ENCODE measurements around the gene GALR2. TPM values are rescaled to one million over a fixed set of nuclear protein-coding genes. Genes with fewer than 3 reads are reported as not detected.

Gene GALR2
- total and polyA plus RNA-seq, 10 of the 15 experiments (the other 5 are each of a cell fraction or from before 2014, with no cell fraction given): 0.06 to 1.2 (median 0.22) TPM; not detected in 5

DNA sequence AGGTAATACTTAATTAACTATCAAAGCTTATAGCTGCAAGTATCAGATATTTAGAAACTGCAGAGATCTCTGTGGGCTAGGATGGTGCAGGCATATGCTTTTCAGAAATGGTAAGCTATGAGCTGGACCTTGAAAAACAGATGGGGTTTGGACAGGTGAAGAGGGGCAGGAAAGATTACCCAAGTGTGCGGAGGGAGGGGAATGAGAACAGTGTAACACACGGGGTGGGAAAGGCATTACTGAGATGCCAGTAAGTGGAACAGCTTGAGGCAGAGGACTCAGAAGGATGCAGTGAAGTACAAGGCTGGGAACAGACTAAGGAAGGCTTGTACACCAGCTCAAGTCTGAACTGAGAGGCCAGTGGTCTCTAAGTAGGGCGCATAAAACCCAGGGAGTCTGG lies 25.3 kb upstream of the GALR2 start:
- Histone ChIP-seq H3K4me2 (ENCODE audit: control insufficient read depth, insufficient read depth) (no peak overlapping the region), H3K4me3 (no peak overlapping the region), H4K20me1 (ENCODE audit: control insufficient read depth, insufficient read depth) (no peaks in the 10 kb centered on the region), H3K79me2 (ENCODE audit: control insufficient read depth, insufficient read depth, low read length) (no peaks in the 10 kb centered on the region), H3K27ac (ENCODE audit: control insufficient read depth, insufficient read depth) (no peak overlapping the region), H3K9ac (ENCODE audit: control insufficient read depth, insufficient read depth, low read length) (no peak overlapping the region), H3K36me3 (ENCODE audit: control insufficient read depth in 2 of 2, insufficient read depth in 2 of 2, low read length in 1 of 2) (peaks cover 29 to 43% of the 10 kb centered on the region in 2 experiments), H3K9me3 (replicated peaks; ENCODE audit: control insufficient read depth, insufficient read depth, low read length) (no peaks in the 10 kb centered on the region), H3K27me3 (replicated peaks in 1 of 2; ENCODE audit: control insufficient read depth in 2 of 2, insufficient read depth in 2 of 2, low read length in 1 of 2) (no peaks in the 10 kb centered on the region), H2AFZ (ENCODE audit: control insufficient read depth, low read depth, low read length) (no peak overlapping the region), H3K4me1 (ENCODE audit: control insufficient read depth, insufficient read depth, low read length) (peaks cover 11% of the 10 kb centered on the region)
- POLR2A ChIA-PET: interaction anchor here (0.5 to 0.6 kb wide), 2 partner anchors 133 to 287 kb away, joined by 3 to 4 read pairs; no protein-coding TSS in a partner anchor
- no peak for DNase-seq (ENCODE audit: low read depth, low spot score)
- in situ Hi-C loops (cut with MboI): no loop called here
- RAD21 ChIA-PET (ENCODE audit: unreplicated experiment): interaction anchor here (1.1 kb wide), 1 partner anchor 230 kb away, joined by 4 read pairs; no protein-coding TSS in a partner anchor
- intact Hi-C loops (cut with micrococcal nuclease; ENCODE audit: unreplicated experiment): no loop called here
- no TSS peak for BruUV-seq (replicated peaks)
- 64% methylated on average over 3 of the region's 3 CpGs for WGBS (ENCODE audit: insufficient coverage, insufficient replicate concordance, low lambda C conversion rate, missing lambda C conversion rate)
- TF ChIP-seq BMI1 (IDR thresholded peaks at IDR 0.05; ENCODE audit: borderline replicate concordance): no peak
- no peak for TF ChIP-seq WRNIP1 (IDR thresholded peaks at IDR 0.05; ENCODE audit: borderline replicate concordance, low read depth, low read length)
- TF ChIP-seq CREM (IDR thresholded peaks at IDR 0.05; ENCODE audit: low read depth): no peak
- no peak for TF ChIP-seq STAT3 (IDR thresholded peaks at IDR 0.05; ENCODE audit: low read depth, low read length)
- TF ChIP-seq PML (IDR thresholded peaks at IDR 0.05; ENCODE audit: low read length): no peak
- TF ChIP-seq, protein P1, sequence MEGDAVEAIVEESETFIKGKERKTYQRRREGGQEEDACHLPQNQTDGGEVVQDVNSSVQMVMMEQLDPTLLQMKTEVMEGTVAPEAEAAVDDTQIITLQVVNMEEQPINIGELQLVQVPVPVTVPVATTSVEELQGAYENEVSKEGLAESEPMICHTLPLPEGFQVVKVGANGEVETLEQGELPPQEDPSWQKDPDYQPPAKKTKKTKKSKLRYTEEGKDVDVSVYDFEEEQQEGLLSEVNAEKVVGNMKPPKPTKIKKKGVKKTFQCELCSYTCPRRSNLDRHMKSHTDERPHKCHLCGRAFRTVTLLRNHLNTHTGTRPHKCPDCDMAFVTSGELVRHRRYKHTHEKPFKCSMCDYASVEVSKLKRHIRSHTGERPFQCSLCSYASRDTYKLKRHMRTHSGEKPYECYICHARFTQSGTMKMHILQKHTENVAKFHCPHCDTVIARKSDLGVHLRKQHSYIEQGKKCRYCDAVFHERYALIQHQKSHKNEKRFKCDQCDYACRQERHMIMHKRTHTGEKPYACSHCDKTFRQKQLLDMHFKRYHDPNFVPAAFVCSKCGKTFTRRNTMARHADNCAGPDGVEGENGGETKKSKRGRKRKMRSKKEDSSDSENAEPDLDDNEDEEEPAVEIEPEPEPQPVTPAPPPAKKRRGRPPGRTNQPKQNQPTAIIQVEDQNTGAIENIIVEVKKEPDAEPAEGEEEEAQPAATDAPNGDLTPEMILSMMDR (IDR thresholded peaks at IDR 0.05 in 2 of 3, conservative IDR thresholded peaks at IDR 0.05 in 1 of 3; ENCODE audit: control insufficient read depth in 2 of 3, extremely low read depth in 1 of 3, insufficient read depth in 1 of 3, low read depth in 3 of 3, low read length in 3 of 3): no peak
- TF ChIP-seq RBBP5 (conservative IDR thresholded peaks at IDR 0.05): no peak
- no peak for TF ChIP-seq PAX8 (IDR thresholded peaks at IDR 0.05)
- no peak for TF ChIP-seq CHD4 (IDR thresholded peaks at IDR 0.05)
- TF ChIP-seq, protein P2, sequence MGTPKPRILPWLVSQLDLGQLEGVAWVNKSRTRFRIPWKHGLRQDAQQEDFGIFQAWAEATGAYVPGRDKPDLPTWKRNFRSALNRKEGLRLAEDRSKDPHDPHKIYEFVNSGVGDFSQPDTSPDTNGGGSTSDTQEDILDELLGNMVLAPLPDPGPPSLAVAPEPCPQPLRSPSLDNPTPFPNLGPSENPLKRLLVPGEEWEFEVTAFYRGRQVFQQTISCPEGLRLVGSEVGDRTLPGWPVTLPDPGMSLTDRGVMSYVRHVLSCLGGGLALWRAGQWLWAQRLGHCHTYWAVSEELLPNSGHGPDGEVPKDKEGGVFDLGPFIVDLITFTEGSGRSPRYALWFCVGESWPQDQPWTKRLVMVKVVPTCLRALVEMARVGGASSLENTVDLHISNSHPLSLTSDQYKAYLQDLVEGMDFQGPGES (IDR thresholded peaks at IDR 0.05): no peak
- TF ChIP-seq TCF3 (IDR thresholded peaks at IDR 0.05; ENCODE audit: borderline replicate concordance, insufficient read depth, low read depth, low read length): no peak
- no peak for TF ChIP-seq EGR1 (IDR thresholded peaks at IDR 0.05; ENCODE audit: borderline replicate concordance in 1 of 2, low read depth in 2 of 2, low read length in 2 of 2)
- TF ChIP-seq RUNX3 (IDR thresholded peaks at IDR 0.05; ENCODE audit: low read length): no peak
- no peak for FAIRE-seq
- SMC1A ChIA-PET (ENCODE audit: uncharacterized antibody, unreplicated experiment): no interaction called here
- CTCF ChIA-PET: interaction anchor here (0.7 to 1.4 kb wide), 2 partner anchors 9 to 35 kb away, joined by 4 to 5 read pairs; no protein-coding TSS in a partner anchor
- no peak for ATAC-seq

Measured in GM12878 (cell line).